PFSK-1 (cell line): ENCODE results near the gene USH1G.

Source experiments
- FOXP2 ChIP-seq: optimal IDR thresholded peaks from 2 replicates; pipeline ENCODE3; 2011; ENCODE audit warnings: borderline replicate concordance, control low read depth, inconsistent platforms; ENCODE audit not compliant: insufficient read depth; ENCODE audit errors: extremely low read length, extremely low read depth
- POLR2AphosphoS5 ChIP-seq: IDR thresholded peaks from 2 replicates; pipeline ENCODE4 v1.6.1; 2012; ENCODE audit warnings: low read depth, mild to moderate bottlenecking, control low read depth, low read length, moderate library complexity
- SIN3A ChIP-seq: IDR thresholded peaks from 2 replicates; pipeline ENCODE4 v1.6.1; 2012; ENCODE audit warnings: mild to moderate bottlenecking, low read length, moderate library complexity, borderline replicate concordance; ENCODE audit not compliant: insufficient read depth
- TAF1 ChIP-seq: IDR thresholded peaks from 2 replicates; pipeline ENCODE4 v1.6.1; 2012; ENCODE audit warnings: low read length, control low read depth, borderline replicate concordance; ENCODE audit not compliant: insufficient read depth
- TF ChIP-seq, protein P1 (sequence below), 2 experiments: IDR thresholded peaks; 2 replicates each; pipeline versions ENCODE4 v1.6.1 to v1.8.0; 2011 to 2012; ENCODE audit warnings: low read depth in 2 of 2, low read length in 2 of 2, control low read depth in 1 of 2, inconsistent platforms in 1 of 2, mild to moderate bottlenecking in 1 of 2, moderate library complexity in 1 of 2; ENCODE audit not compliant: insufficient read depth in 1 of 2

USH1G gene

DNA sequence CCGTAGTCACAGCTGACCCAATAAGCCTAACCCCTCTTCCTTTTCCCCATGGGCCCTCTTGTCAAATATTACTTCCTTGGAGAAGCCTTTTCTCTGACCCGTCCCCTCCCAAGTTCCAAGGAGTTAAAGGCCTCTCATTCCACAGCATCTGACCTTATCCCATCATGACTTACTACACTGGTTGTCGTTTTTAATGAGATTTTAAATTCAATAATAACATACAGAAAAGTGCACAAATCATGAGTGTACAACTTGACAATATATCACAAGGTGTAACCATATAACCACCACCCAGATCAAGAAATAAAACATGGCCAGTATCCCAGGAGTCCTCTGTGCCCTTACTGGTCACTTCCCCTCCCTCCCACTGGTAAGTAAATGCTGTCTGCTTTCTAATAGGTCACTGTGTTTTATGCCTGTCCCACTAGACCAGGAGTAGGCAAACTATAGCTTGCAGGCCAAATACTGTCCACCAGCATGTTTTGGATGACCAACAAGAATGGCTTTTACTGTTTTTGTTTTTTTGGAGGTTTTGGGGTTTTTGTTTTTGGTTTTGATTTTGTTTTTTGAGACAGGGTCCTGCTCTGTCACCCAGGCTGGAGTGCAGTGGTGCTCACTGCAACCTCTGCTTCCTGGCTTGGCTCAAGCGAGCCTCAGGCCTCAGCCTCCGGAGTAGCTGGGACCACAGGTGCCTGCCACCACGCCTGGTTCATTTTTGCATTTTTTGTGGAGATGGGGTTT is 49.0 kb downstream of the USH1G start:
- no peak for TF ChIP-seq SIN3A
- TF ChIP-seq FOXP2: no peak
- TF ChIP-seq, protein P1, sequence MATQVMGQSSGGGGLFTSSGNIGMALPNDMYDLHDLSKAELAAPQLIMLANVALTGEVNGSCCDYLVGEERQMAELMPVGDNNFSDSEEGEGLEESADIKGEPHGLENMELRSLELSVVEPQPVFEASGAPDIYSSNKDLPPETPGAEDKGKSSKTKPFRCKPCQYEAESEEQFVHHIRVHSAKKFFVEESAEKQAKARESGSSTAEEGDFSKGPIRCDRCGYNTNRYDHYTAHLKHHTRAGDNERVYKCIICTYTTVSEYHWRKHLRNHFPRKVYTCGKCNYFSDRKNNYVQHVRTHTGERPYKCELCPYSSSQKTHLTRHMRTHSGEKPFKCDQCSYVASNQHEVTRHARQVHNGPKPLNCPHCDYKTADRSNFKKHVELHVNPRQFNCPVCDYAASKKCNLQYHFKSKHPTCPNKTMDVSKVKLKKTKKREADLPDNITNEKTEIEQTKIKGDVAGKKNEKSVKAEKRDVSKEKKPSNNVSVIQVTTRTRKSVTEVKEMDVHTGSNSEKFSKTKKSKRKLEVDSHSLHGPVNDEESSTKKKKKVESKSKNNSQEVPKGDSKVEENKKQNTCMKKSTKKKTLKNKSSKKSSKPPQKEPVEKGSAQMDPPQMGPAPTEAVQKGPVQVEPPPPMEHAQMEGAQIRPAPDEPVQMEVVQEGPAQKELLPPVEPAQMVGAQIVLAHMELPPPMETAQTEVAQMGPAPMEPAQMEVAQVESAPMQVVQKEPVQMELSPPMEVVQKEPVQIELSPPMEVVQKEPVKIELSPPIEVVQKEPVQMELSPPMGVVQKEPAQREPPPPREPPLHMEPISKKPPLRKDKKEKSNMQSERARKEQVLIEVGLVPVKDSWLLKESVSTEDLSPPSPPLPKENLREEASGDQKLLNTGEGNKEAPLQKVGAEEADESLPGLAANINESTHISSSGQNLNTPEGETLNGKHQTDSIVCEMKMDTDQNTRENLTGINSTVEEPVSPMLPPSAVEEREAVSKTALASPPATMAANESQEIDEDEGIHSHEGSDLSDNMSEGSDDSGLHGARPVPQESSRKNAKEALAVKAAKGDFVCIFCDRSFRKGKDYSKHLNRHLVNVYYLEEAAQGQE (IDR thresholded peaks at IDR 0.05; ENCODE audit: insufficient read depth in 1 of 2, low read depth in 2 of 2, low read length in 2 of 2): no peak
- TF ChIP-seq POLR2AphosphoS5: no peak
- TF ChIP-seq TAF1: no peak

DNA sequence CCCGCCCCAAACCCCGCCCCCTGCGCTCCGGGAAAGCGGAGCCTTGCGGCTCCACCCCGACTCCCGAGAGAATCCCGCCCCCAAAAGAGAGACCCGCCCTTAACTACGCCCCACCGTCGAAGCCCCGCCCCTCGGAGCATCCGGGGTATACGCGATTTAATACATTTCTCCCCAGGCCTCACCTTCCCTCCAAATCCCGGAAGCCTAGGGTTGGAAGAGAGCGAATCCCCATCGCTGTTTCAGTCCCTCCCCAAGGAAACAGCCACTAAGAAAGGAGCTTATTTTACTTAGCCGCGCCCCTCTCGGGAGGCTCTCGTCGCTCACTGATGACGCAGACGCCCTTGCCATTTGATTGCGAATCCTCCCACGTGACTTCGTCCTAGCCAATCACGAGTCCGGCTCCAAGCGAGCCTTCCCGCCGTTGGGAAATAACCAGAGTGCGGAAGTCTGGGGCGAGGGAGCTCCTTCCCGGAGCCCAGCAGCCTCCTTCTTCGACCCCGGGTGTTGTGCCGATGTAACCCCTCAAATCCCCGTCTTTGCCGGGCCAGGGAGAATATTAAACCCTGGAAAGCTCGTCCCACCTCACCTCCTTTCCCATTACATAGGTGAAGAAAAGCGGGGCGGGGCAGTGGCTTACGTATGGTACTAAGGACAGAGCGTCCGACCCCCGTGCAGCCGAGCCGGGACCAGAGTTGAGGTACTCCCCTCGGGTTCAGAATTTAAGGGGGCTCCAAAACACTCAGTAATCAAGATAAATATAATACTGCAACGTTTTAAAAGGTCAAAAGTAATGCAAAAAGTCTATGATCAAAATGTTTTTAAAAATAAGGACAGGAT is 49.8 kb downstream of the USH1G start:
- TF ChIP-seq, protein P1 (IDR thresholded peaks at IDR 0.05; ENCODE audit: insufficient read depth in 1 of 2, low read depth in 2 of 2, low read length in 2 of 2): peak; percentile 8 to 66; a peak in 2 of 4 replicates
- TF ChIP-seq POLR2AphosphoS5 (peak; percentile 98), FOXP2 (no peak), SIN3A (0 out of 2 replicates have a peak, but pooled peaks have one; percentile 76), TAF1 (peak; percentile 94)

DNA sequence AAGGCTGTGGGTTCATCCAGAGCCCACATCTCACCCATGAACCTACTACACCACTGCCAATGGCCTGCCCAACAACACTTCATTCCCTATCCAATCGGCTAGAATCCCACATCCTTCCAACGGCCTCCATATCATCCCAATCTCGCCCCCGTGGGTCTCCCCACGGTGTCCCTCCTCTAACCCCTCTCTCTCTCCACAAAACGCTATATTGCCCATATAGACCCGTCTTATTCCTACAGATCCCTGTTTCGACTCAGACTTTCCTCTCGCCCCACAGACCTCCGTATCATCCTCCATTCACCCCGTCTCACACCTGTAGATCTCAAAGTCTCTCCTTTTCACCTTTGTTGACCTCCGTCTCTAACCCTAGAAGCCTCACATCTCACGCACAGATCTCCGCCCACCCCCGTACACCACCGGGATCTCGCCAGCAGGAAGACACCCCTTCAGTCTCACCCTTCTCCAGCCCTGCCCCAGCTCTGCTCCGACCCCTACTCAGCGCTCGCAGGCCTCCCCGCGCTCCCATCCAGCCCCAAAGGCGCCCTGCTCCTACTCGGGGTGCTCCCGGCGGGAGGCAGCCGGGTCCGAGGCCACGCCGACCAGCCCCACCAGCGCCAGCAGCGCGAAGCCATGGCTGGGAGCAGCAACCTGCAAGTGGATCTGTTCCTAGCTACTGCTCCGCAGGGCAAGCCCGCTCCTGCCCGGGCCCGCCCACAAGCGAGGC is 50.6 kb downstream of the USH1G start, which contains the start of gene FDXR:
Gene FDXR, minus strand, starts transcription at position 682 of the 724 bp plus-strand sequence. Its CDS starts 50 bp downstream, at position 632.
- peak; percentile 70 for TF ChIP-seq POLR2AphosphoS5
- TF ChIP-seq SIN3A: no peak
- peak; percentile 82; the same call in 1 of the 2 replicates for TF ChIP-seq TAF1
- TF ChIP-seq FOXP2: peak; percentile 12

DNA sequence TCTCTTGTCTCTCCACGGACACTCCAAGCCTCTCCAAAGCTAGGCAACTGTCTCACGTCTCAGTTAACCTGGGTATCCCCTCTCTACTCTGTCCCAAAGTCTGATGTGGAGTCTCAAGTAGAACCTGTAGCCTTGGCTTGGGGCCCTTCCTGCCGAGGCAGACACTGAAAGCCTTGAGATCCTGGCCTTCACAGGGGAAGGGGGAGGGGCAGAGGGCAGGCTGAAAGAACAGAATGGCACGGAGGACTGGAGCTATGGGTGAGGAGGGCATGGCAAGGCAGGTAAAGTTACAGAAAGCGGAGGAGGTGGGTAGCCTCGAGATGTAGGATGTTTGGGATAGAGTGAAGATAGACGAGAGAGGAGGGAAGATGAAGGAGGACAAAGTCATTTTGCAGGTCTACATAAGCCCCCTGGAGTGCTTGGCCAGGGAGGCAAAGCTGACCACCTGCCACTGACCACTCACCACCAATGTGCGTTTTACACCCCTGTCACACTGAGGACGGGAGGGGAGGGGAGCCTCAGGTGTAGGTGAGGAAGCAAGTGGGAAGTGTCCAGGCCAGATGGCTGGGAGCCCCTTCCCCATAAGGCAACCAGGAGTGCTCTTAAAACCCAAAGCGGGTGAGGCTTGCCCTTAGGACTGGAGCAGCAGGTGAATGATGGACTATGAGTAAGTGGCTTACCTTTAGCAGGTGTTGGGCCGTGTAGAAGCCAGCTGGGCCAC is 51.5 kb downstream of the USH1G start:
- TF ChIP-seq, protein P1 (IDR thresholded peaks at IDR 0.05; ENCODE audit: insufficient read depth in 1 of 2, low read depth in 2 of 2, low read length in 2 of 2): no peak
- TF ChIP-seq POLR2AphosphoS5 (no peak), TAF1 (no peak), SIN3A (no peak), FOXP2 (no peak)

DNA sequence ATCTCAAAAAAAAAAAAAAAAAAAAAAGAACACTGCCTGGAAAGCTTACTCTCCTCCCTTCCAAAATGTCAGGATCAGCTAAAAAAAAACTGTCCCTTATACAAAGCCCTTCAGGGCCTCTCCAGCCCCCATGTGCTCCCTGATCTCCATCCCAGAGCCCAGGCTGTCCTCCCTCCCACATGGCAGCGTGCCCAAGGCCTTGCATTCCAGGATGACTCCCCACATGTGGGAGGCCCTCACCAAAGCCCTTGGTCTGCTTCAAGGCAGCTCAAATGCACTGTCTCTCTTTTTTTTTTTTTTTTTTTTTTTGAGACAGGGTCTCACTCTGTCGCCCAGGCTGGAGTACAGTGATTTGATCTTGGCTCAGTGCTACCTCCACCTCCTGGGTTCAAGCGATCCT is 52.5 kb downstream of the USH1G start:
- TF ChIP-seq TAF1 (no peak), POLR2AphosphoS5 (no peak), FOXP2 (no peak), SIN3A (no peak)
- TF ChIP-seq, protein P1 (IDR thresholded peaks at IDR 0.05; ENCODE audit: insufficient read depth in 1 of 2, low read depth in 2 of 2, low read length in 2 of 2): no peak
